GM18861 (cell line): Measurements from ENCODE around the gene DLX5.

Experiments used
- ATAC-seq: cut with Tn5 transposase; IDR thresholded peaks from one replicate; pipeline ENCODE4 v1.9.1; 2021; ENCODE audit not compliant: unreplicated experiment

The DLX5 gene

DNA sequence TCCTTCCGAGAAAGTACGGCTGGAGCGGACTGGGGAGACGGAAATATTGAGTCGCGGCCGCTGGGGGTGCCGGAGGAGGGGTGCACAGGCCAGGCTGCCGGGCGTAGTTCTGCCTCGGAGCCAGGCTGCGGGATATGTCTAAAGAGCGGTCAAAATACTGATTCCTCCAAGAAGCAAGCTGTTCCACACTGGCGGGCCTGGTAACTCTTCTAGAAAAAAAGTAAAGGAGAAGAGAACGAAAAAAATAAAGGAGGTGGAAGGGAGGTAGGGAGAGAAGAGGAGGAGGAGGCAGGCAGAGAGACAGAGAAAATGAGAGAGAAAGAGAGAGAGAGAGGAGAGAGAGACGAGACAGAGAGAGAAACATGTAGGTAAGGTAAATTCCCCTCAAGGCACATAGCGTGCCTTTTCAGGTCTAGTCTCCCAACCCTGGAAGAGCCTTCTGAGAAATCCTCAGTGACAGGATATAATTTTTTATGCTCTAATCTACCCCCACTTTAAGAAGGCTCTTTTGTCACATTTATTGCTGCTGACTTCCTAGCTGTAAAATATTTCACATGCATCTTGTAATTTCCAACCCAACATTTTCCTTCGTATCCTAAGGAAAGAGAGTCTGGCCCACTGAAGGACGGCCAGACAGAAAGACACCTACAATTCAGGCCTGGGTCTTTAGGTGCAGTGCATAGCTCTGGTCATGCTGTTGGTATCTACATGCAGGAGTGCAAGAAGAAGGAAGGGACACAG lies 5.7 kb downstream of the DLX5 start:
- ATAC-seq: no peak

DNA sequence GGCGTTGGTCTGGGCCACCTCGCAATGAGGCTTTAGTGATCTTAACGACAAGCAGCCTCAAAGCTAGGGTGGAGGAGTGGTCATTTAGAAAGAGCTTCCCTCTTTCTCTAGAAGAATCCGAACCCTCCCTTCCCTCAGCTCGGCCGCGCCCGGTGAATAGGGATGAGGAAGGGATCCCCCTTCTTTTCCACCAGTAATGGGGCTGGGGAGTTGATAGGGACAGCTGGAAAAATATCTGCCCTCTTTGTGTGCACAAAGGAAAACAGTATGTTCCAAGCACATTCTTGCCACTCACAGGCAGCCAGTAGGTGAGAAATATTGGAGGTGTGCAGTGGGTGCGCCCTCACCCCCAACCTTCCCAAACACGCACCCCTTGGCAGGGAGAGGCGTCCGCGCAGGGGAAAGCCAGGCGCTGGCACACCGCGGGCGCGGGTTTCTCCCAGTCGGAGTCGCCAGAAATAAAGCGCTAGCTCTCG lies 6.5 kb downstream of the DLX5 start:
- ATAC-seq: no peak

DNA sequence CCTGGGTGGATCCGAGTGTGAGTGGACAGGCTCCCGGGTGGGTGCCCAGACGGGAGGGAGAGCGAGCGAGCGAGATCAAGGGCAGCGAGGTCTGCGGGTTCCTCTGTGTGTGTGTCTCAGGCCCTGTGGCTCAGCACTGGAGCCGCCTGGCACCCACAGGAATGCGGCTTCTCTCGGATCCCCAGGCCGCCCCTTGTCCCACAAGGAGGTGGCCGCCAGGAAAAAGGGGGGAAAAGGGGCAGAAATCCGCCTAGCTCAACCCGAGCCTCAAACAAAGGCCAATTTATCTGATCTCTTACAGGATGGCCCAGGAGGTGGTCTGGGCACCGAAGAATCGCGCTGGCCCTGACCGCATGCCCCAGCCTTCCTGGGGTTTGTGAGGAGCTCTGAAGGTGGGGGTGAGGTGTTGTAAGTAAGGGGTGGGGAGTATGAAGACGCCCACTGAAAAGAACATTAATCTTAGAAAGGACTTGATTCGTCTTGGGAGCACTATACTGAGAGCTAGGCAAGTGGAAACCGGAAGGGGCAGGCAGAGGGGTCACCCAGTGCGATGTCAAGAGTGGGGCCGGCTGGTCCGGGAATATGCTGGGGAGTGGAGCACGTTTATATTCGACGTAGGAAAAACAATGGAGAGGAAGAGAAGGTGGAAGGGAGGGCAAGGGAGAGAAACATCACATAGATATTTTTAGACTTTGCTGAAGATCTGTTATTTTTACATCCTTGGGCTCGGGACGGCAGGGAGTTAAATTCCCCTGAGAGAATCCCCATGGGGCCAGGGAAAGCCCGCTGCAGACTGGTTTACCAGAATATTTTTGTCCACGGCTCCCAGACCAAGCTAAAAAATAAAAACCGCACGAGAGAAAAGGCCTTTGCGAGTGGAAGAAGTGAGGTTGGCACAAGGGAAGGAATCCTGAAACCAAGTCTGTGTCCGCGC lies 7.2 kb downstream of the DLX5 start:
- ATAC-seq: no peak

DNA sequence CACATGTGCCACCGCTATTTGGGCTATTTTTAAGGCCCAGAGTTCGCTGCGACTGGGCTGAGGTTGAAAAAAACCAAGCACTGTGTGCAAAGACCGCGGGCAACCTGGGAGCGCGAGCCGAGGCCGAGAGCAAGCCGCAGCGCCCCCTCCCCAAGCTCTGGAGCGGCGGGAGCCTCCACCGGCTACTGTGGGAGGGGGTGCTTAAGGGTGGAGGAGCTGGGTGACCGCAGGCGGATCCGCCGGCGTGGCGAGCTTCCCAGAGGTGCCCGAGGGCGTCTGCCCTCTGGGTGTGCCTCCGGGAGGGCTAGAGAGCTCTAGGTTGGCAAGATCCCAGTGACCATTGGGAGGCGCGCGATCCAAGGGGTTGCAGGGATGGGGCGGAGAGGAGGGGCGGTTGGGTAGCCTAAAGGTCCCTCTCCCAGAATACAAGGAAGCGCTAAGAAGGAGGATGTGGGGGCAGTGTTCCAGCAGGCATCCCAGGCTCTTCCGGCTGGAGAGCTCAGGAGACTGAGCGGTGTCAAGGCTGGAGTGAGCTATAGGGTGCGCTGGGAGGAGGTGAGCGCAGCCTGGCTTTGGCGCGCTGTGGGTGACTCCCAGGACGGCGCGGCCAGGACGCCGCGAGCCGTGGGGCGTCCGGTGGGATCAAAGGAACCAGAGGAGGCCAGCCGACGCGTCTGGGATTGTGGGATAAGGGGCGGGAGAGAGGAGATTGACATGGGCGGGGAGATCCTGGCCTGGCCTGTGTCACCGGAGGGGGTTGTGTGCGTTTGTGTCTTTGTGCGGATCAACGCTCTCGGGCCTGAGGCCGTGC lies 8.0 kb downstream of the DLX5 start:
- no peak for ATAC-seq

DNA sequence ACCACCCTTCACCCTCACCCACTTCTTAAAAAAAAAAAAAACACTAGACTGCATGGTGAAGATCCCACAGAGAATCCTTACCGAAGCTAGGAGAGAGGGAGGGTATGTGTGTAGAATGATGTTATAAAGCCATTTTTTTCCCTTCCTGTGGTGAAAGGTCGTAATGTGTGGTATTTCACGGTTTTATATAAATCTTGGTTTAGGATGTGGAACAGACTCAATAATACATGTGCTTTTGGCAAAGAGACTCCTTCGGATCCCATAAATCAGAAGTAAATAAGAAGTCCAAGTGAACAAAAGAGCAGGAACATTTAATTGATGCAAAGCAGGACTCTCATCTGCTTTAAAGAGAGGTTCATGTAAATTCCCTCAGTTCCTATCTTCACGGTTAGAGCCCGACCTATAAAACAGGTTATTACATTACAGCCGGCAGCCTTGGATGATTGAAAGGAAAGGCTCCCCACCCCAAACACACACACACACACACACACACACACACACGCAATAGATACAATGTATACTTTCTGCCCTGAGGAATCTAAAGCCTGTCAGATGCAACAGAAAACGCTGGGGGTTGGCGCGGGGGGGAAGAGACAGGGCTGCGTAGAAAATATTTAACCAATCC lies 8.8 kb downstream of the DLX5 start:
- ATAC-seq: no peak

DNA sequence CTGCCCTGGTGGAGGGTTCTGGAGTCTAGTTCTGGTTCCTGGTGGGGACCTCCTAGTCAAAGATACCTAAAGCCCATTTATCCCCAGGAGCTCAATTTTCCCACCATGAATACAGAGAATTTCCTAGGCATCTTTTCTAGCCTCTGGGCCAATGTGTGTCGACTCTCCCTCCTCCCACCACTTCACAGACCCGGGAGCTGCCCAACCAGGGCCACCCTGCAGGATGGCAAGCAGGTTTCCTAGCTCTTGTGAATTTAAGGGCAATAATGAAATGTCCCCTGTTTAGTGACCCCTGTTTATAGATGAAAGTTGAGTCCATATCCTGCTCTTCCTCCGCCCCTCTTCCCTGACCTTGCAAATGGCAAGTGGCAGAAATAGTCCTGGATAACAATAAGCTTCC lies 9.4 kb downstream of the DLX5 start:
- no peak for ATAC-seq

DNA sequence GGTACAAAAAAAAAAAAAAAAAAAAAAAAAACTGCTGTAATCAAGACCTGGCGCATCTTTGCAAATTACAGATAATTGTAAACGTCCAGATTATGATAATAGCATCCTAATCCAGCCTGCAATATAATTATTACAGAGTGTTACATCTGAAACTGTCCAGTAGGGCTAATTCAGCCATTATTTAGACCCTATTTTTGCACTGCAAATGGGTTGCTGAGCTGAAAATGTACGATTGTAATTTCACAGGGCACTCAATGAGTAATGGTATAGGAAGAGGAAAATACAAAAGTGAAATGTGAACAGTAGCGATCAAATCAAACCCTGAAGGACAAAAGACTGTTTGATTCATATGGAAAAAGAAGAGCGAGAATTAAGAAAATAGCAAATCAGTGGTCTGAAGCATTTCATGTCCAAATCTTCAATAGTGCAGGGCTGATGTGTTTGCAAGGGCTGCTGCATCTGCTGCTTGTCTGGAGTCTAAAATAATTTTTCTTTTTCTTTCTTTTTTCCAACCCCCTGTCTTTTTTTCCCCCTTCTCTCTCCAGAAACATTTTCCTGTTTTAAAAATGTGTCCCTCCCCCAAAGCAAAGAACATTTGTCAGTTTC lies 10.4 kb downstream of the DLX5 start:
- ATAC-seq: no peak

DNA sequence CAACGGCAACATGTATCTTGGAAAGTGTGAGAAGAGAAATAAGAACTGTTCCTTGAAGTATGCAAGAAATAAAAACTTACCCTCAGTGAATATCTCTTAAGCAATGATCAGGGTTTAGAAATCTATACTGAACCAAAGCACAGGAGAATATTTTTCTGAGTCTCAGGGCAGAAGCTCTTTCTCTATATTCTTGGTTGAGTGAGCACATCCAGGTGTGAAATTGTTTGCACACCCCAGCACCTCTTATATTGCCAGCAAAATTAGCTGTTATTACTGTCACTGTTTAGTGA lies 10.8 kb downstream of the DLX5 start:
- no peak for ATAC-seq

DNA sequence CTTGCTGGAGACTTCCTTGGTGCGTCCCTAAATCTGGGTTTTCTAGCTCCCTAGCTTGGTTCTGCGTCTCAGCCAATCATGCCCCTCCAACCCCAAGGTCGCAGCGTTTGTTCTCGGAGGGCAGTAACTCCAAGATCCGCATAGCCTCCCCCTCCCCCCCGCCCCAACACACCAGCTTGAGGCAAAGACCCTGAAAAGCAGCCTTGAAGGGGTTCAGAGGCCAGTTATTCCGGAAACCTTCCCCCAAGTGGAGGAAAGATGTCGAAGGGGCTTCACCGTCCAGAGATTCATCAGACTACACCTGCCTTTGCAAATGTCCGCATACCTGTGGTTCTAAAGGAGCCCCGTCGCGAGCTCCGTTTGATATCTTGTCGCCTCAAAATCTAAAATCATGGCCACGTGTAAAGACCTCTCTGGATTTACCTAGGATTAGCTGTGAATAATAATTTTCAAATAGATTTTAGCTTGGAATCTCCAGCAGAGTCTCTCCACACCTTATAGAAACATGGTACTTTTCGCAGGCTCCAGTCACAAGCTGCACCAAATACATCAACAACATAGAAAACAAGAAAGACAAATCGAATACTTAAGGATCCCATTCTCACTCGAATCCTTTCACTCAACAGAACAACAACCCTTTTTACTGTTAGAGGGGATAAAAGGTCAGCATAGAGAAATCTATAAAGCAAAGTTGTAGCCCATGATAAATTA lies 11.3 kb downstream of the DLX5 start:
- no peak for ATAC-seq

DNA sequence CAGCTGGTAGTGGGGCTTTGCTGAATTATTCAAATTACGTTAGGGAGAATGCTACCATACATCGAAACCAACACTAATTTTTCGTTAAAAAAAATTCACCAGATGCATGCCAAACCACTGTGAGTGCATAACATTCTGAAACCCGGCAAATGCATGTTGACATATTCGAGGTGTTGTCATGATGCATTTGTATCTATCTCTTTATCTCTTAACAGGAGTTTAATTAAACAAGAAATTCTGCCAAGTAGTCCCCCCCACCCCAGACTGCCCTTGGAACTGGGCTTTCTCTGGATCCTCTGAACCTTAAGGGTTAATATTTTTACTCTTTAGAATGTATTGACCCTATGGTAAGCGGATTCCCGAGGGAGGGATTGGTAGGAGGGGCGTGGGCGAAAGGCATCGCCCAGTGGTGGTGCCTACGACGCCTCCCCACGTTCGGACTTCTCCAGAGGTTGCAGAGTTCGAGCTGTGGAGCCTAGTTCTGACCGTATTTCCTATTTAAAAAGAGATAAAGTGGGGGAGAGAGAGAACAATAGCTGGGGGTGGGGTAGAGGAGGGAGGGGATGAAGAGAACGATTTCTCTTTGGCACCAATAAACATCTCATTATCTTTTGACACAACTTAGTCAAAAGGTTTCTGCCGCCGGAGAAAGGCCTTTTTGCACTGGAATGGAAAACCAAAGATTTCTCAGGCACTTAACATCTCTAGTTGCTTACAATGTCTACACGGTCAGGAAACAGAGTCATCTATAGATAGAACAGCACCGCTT lies 12.1 kb downstream of the DLX5 start:
- ATAC-seq: no peak

DNA sequence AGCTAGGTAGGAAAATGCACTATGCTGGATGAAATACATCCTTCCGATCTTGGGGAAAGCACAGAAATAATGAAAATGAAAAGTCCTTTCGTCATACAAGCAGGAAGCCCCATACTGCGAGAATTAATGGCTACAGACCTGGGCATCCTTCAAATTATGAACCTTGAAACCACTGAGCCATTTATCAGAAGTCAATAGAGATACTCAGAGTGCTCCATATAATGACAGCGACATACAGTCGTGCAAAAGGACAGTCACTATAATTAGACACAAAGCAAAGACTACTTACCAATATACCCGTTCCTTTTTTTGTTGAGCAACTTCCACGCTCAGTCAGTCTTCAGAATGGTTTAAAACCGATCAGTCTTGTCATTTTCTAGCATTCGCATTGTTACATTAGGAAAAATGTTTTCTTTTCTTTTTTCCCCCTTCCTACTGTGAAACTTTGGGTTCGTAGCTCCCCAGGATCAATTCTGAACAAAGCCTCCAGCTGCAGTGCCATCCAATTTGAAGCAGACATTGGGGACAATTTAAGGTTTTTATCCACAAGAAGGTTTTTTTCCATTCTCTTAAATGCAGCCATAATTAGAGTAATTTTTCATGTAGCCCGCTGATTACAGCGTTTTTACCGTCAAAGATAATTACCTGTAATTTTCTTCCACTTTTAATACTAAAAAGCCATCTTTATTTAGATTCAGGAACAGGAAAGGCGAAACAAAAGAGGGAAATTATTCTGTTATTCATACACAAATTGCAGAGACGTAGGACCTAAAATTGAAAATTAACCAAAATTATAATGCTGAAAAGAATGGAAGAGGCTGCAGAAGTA lies 12.9 kb downstream of the DLX5 start:
- ATAC-seq: no peak

DNA sequence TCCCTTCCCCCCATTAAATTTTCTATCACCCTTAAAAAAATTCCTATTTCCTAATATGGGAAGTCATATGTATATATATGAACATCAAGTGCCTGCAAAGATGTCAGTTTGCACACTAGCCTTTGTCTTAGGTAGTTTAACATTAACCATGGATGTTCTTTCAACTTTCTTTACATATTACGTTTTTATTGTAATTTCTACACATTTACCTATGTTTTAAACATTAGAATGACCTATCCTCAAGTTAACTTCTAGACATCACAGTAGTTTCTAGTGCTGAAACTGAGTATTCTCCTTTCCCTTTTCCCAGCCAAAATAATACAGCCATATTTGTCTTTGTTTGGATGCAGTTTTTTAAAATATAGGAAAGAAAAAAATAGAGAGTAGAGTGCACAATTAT lies 13.5 kb downstream of the DLX5 start:
- ATAC-seq: no peak

DNA sequence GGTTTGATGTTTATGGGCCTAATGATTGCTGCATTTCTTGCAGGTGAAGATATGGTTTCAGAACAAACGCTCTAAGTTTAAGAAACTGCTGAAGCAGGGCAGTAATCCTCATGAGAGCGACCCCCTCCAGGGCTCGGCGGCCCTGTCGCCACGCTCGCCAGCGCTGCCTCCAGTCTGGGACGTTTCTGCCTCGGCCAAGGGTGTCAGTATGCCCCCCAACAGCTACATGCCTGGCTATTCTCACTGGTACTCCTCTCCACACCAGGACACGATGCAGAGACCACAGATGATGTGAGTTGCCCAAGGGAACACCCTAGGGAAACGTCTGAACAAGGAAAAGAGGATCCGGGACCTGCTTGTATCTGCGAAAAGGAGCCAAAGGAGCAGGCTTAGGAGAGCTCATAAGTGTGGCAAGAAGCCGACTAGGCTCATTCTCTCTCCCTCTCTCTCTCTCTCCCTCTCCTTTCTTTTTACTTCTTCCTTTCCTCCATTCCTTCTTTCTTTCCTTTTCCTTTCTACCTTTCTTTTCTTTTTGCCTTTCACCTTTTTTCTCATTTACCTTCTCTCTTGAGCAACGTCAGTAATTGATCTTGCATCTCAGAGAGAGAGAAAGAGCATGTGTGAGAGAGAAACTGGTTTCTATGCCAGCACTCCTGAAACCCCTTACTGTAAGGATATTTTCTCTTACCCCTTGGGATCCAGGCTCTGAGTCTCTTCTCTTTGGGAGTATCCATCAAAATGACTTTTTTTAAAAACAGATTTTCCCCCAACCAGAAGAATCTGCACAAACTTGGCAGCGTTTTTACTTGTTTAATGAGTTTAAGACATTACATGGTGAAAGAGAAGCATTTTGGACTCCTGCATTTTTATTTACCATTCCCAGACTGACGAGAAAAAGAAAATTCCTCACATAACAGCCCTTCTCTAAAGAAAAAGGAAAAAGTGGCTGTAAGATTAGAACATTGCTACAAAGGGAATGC lies 14.6 kb downstream of the DLX5 start:
- no peak for ATAC-seq

DNA sequence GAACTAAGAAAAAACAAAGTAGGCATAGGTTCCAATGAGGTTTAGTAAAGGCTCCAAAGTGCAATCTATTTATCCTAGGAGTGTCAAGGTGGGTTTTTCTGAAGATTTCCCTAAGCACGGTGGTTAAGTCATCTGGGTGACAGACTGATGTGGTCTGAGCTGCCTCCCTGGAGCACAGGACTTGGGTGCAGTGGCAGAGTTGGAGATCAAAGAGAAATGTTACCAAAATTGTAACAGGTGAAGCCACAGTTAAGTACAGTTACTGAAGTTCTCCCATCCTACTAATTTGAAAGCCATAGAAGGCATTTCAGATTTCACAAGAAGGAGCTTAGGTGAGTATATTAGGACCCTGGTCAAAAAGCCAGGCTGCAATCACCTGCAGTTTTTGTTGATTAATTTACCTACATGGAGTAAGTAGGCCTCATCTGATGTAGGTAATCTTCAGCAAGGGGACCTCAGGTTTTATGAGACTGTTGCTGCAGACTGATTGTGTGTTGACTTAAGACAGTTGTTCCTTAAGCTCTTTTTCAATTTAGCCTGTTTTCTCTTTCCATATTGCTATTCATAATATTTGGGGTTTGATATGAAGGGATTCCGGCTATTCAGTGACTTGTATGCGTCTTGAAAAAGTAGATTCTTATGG lies 16.2 kb downstream of the DLX5 start:
- ATAC-seq: no peak

DNA sequence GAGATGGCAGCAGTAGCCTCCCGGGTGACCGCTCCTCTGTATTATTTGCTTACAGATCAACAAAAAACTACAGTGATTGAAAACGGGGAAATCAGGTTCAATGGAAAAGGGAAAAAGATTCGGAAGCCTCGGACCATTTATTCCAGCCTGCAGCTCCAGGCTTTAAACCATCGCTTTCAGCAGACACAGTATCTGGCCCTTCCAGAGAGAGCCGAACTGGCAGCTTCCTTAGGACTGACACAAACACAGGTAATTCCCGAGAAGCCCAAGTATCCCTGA lies 17.1 kb downstream of the DLX5 start:
- ATAC-seq: no peak

DNA sequence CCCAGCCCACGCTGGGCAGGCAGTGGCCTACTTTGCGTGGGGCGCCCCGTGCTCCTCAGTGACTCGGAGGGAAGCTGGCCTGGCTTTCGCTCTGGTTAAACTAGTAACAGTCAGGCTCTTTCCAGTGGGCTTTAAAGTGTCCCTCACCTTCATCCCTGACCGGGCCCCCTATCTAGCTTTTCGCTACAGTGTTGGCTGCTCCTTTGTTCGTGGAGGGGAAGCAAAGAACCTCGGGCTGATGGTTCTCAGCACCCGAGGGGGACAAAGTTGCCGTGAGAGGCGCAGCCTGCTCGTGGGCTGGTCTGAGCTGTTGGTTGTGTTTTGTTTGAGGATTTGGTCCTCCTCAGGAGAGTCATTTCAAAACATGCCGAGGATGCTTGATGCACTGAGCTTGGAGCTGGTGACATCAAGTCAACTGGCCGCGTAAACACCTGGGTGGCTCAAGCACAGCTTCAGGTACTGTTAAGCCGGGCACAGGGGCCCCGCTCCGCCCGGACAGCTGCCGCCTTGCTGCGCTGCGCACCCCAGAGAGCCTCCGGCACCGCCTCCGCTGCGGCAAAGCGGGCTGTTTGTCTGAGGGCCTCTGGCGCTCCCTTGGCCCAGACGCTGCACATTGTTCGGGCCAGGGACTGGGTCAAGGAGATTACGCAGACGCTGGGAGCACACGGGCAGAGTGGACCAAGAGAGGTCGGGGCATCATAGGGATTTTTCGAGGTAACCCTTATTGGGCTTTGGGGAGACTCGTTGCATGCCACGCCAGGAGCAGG lies 17.6 kb downstream of the DLX5 start:
- no peak for ATAC-seq
